ENCODE data around the gene CLPTM1.

CLPTM1 gene

DNA sequence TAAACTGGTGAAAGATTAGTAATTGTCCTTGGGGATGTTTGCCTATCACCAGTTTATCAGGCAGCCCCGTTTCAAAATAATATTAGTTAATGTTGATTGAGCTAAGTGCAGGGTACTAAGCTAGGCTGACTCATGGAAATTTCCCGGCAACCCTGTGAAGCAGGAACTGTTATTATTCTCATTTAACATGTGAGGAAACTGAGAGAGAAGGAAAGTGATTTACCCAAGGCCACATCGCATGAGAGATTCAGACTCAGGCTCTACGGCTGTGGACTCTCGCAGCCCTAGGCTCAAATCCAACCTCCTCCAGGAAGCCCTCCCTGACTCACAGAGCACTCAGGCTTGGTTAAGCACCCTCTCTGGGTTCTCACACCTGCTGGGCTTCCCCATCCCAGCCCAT is 19.7 kb downstream of the CLPTM1 start:
- Histone ChIP-seq H3K18ac (ENCODE audit: low read depth in 1 of 2, low read length in 2 of 2) (no peak overlapping the region), H3K27ac (ENCODE audit: low read length, poor library complexity, severe bottlenecking) (no peak overlapping the region), H3K9me3 (ENCODE audit: control insufficient read depth, low read length) (no peaks in the 10 kb centered on the region), H3K23ac (ENCODE audit: low read length in 2 of 2) (no peak overlapping the region), H4K8ac (ENCODE audit: low read length) (no peak overlapping the region), H2BK5ac (ENCODE audit: low read depth, low read length, poor library complexity, severe bottlenecking) (no peak overlapping the region), H3K79me1 (replicated peaks; ENCODE audit: low read length, poor library complexity, severe bottlenecking) (peaks cover 29% of the 10 kb centered on the region), H2BK15ac (ENCODE audit: low read depth, poor library complexity, severe bottlenecking) (no peak overlapping the region), H3K4me3 (ENCODE audit: insufficient read depth in 1 of 2, low read depth in 1 of 2, low read length in 2 of 2) (no peak overlapping the region), H2BK120ac (ENCODE audit: low read depth, low read length) (no peak overlapping the region), H3K4me1 (ENCODE audit: control insufficient read depth, insufficient read depth, low read depth, low read length) (no peaks in the 10 kb centered on the region), H3K14ac (ENCODE audit: low read length in 2 of 2) (no peak overlapping the region), H2AFZ (ENCODE audit: low read depth, low read length) (no peak overlapping the region), H3K4me2 (ENCODE audit: low read length, poor library complexity, severe bottlenecking) (no peak overlapping the region), H2BK12ac (ENCODE audit: low read length in 2 of 2) (no peak overlapping the region), H3K36me3 (ENCODE audit: control insufficient read depth in 1 of 2, insufficient read depth in 2 of 2, low read depth in 1 of 2, low read length in 2 of 2) (peaks cover 66 to 77% of the 10 kb centered on the region in 2 experiments), H2AK5ac (ENCODE audit: low read length, severe bottlenecking) (no peak overlapping the region), H3K27me3 (ENCODE audit: control insufficient read depth in 1 of 2, insufficient read depth in 1 of 2, low read length in 2 of 2) (no peaks in the 10 kb centered on the region), H3K4ac (ENCODE audit: low read depth in 1 of 2, low read length in 2 of 2) (no peak overlapping the region), H4K91ac (ENCODE audit: low read length) (no peak overlapping the region), H3K9ac (ENCODE audit: low read length) (no peak overlapping the region)
- 96% methylated on average over 5 of the region's 5 CpGs for WGBS
- no peak for DNase-seq

DNA sequence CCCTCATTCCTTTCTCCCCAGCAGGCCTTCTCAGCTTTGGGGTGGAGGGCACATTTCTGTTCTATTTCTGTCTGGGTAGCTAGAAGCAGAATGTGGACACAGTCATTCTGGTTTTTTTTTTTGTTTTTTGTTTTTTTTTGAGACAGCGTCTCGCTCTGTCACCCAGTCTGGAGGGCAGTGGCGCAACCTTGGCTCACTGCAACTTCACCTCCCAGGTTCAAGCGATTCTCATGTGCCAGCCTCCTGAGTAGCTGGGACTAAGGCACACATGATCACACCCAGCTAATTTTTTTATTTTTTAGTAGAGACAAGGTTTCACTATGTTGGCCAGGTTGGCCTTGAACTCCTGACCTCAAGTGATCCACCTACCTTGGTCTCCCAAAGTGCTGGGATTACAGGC is 20.3 kb downstream of the CLPTM1 start:
- peaks cover 26% of the 10 kb centered on the region for H3K79me1 ChIP-seq (replicated peaks; ENCODE audit: low read length, poor library complexity, severe bottlenecking)
- no peak overlapping the region for H2AFZ ChIP-seq (ENCODE audit: low read depth, low read length)
- no peaks in the 10 kb centered on the region for H3K4me1 ChIP-seq (ENCODE audit: control insufficient read depth, insufficient read depth, low read depth, low read length)
- H2AK5ac ChIP-seq (ENCODE audit: low read length, severe bottlenecking): no peak overlapping the region
- peaks cover 67 to 76% of the 10 kb centered on the region in 2 experiments for H3K36me3 ChIP-seq (ENCODE audit: control insufficient read depth in 1 of 2, insufficient read depth in 2 of 2, low read depth in 1 of 2, low read length in 2 of 2)
- H2BK12ac ChIP-seq (ENCODE audit: low read length in 2 of 2): no peak overlapping the region
- no peak overlapping the region for H2BK5ac ChIP-seq (ENCODE audit: low read depth, low read length, poor library complexity, severe bottlenecking)
- H3K4ac ChIP-seq (ENCODE audit: low read depth in 1 of 2, low read length in 2 of 2): no peak overlapping the region
- no peak overlapping the region for H4K8ac ChIP-seq (ENCODE audit: low read length)
- H3K4me3 ChIP-seq (ENCODE audit: insufficient read depth in 1 of 2, low read depth in 1 of 2, low read length in 2 of 2): no peak overlapping the region
- no peaks in the 10 kb centered on the region for H3K9me3 ChIP-seq (ENCODE audit: control insufficient read depth, low read length)
- no peak overlapping the region for H2BK120ac ChIP-seq (ENCODE audit: low read depth, low read length)
- no peak overlapping the region for H3K18ac ChIP-seq (ENCODE audit: low read depth in 1 of 2, low read length in 2 of 2)
- no peak overlapping the region for H3K23ac ChIP-seq (ENCODE audit: low read length in 2 of 2)
- no peaks in the 10 kb centered on the region for H3K27me3 ChIP-seq (ENCODE audit: control insufficient read depth in 1 of 2, insufficient read depth in 1 of 2, low read length in 2 of 2)
- no peak for DNase-seq
- H3K4me2 ChIP-seq (ENCODE audit: low read length, poor library complexity, severe bottlenecking): no peak overlapping the region
- no peak overlapping the region for H4K91ac ChIP-seq (ENCODE audit: low read length)
- no peak overlapping the region for H3K9ac ChIP-seq (ENCODE audit: low read length)
- H2BK15ac ChIP-seq (ENCODE audit: low read depth, poor library complexity, severe bottlenecking): no peak overlapping the region
- WGBS: 100% methylated on average over 2 of the region's 4 CpGs
- no peak overlapping the region for H3K27ac ChIP-seq (ENCODE audit: low read length, poor library complexity, severe bottlenecking)
- H3K14ac ChIP-seq (ENCODE audit: low read length in 2 of 2): no peak overlapping the region

DNA sequence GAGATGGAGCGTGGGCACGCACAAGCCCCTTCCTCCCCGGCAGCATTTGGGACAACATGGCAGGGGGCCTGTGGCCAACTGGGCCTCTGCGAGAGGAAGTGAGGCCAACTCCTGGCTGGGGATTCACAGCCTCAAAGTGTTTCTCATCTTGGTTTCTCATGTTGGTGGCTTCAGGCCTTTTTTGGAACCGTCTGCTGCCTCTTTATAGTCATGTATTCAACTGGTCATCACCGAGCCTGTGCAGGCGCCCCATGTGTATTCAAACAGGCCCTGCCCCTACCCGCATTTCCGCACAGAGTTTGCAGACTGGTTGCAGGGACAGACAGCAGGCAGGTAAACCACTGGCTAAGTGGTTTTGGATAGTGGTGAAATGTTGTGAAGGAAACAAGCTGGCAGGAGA is 28.8 kb downstream of the CLPTM1 start:
- Histone ChIP-seq H3K4me3 (ENCODE audit: insufficient read depth in 1 of 2, low read depth in 1 of 2, low read length in 2 of 2) (no peak overlapping the region), H3K36me3 (ENCODE audit: control insufficient read depth in 1 of 2, insufficient read depth in 2 of 2, low read depth in 1 of 2, low read length in 2 of 2) (peaks cover 77 to 80% of the 10 kb centered on the region in 2 experiments), H2BK12ac (ENCODE audit: low read length in 2 of 2) (no peak overlapping the region), H3K4ac (ENCODE audit: low read depth in 1 of 2, low read length in 2 of 2) (no peak overlapping the region), H3K23ac (ENCODE audit: low read length in 2 of 2) (no peak overlapping the region), H3K14ac (ENCODE audit: low read length in 2 of 2) (no peak overlapping the region), H2BK120ac (ENCODE audit: low read depth, low read length) (no peak overlapping the region), H3K4me1 (ENCODE audit: control insufficient read depth, insufficient read depth, low read depth, low read length) (no peaks in the 10 kb centered on the region), H3K79me1 (replicated peaks; ENCODE audit: low read length, poor library complexity, severe bottlenecking) (peaks cover 12% of the 10 kb centered on the region), H3K9me3 (ENCODE audit: control insufficient read depth, low read length) (no peaks in the 10 kb centered on the region), H3K4me2 (ENCODE audit: low read length, poor library complexity, severe bottlenecking) (no peak overlapping the region), H2AK5ac (ENCODE audit: low read length, severe bottlenecking) (no peak overlapping the region), H3K9ac (ENCODE audit: low read length) (no peak overlapping the region), H3K27me3 (ENCODE audit: control insufficient read depth in 1 of 2, insufficient read depth in 1 of 2, low read length in 2 of 2) (no peaks in the 10 kb centered on the region), H3K27ac (ENCODE audit: low read length, poor library complexity, severe bottlenecking) (no peak overlapping the region), H3K18ac (ENCODE audit: low read depth in 1 of 2, low read length in 2 of 2) (no peak overlapping the region), H4K91ac (ENCODE audit: low read length) (no peak overlapping the region), H2BK15ac (ENCODE audit: low read depth, poor library complexity, severe bottlenecking) (no peak overlapping the region), H4K8ac (ENCODE audit: low read length) (no peak overlapping the region), H2AFZ (ENCODE audit: low read depth, low read length) (no peak overlapping the region), H2BK5ac (ENCODE audit: low read depth, low read length, poor library complexity, severe bottlenecking) (no peak overlapping the region)
- no peak for DNase-seq
- WGBS: 96% methylated on average over 9 of the region's 9 CpGs

DNA sequence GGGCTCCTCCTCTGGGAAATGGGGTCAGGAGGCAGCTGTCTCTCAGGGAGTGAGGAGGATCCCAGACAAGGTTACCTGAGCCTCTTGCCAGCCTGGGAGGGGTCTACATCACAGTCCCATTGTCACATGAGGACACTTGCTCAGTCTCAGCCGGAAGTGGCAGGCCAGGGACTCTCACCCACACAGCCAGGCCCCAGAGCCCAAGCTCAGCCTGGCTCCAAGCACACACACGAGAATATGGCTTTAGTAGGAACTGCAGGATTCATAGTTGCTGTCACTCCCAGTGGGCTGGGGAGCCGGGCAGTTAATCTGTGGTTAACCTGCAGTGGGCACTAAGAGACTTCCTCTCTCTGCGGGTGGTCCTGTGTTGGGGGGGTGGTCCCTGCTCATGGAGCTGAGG is 30.3 kb downstream of the CLPTM1 start:
- Histone ChIP-seq H3K4me2 (ENCODE audit: low read length, poor library complexity, severe bottlenecking) (no peak overlapping the region), H2BK12ac (ENCODE audit: low read length in 2 of 2) (no peak overlapping the region), H3K4me1 (ENCODE audit: control insufficient read depth, insufficient read depth, low read depth, low read length) (no peaks in the 10 kb centered on the region), H2BK15ac (ENCODE audit: low read depth, poor library complexity, severe bottlenecking) (no peak overlapping the region), H2AFZ (ENCODE audit: low read depth, low read length) (no peak overlapping the region), H2BK5ac (ENCODE audit: low read depth, low read length, poor library complexity, severe bottlenecking) (no peak overlapping the region), H3K79me1 (replicated peaks; ENCODE audit: low read length, poor library complexity, severe bottlenecking) (peaks cover 13% of the 10 kb centered on the region), H3K23ac (ENCODE audit: low read length in 2 of 2) (no peak overlapping the region), H4K8ac (ENCODE audit: low read length) (no peak overlapping the region), H3K9me3 (ENCODE audit: control insufficient read depth, low read length) (no peaks in the 10 kb centered on the region), H3K18ac (ENCODE audit: low read depth in 1 of 2, low read length in 2 of 2) (no peak overlapping the region), H3K36me3 (ENCODE audit: control insufficient read depth in 1 of 2, insufficient read depth in 2 of 2, low read depth in 1 of 2, low read length in 2 of 2) (peaks cover 77 to 86% of the 10 kb centered on the region in 2 experiments), H3K14ac (ENCODE audit: low read length in 2 of 2) (no peak overlapping the region), H3K4me3 (ENCODE audit: insufficient read depth in 1 of 2, low read depth in 1 of 2, low read length in 2 of 2) (no peak overlapping the region), H3K4ac (ENCODE audit: low read depth in 1 of 2, low read length in 2 of 2) (no peak overlapping the region), H4K91ac (ENCODE audit: low read length) (no peak overlapping the region), H2AK5ac (ENCODE audit: low read length, severe bottlenecking) (no peak overlapping the region), H2BK120ac (ENCODE audit: low read depth, low read length) (no peak overlapping the region), H3K27me3 (ENCODE audit: control insufficient read depth in 1 of 2, insufficient read depth in 1 of 2, low read length in 2 of 2) (no peaks in the 10 kb centered on the region), H3K9ac (ENCODE audit: low read length) (no peak overlapping the region), H3K27ac (ENCODE audit: low read length, poor library complexity, severe bottlenecking) (no peak overlapping the region)
- 95% methylated on average over 4 of the region's 4 CpGs for WGBS
- DNase-seq: no peak

All from mesenchymal stem cell (in vitro differentiated cells and primary cell).